IPS-NIHi11 (cell line): ENCODE results near the gene FOXD1.
"Not testable (repeated sequence)": the region's sequence is repeated elsewhere in the genome, so short reads cannot be mapped to it uniquely, and the experiment has no call there.

Experiments used
- DNase-seq: peaks from one replicate; pipeline ENCODE4 v3.0.0; 2012; ENCODE audit warnings: mixed read lengths, low spot score

Gene FOXD1

DNA sequence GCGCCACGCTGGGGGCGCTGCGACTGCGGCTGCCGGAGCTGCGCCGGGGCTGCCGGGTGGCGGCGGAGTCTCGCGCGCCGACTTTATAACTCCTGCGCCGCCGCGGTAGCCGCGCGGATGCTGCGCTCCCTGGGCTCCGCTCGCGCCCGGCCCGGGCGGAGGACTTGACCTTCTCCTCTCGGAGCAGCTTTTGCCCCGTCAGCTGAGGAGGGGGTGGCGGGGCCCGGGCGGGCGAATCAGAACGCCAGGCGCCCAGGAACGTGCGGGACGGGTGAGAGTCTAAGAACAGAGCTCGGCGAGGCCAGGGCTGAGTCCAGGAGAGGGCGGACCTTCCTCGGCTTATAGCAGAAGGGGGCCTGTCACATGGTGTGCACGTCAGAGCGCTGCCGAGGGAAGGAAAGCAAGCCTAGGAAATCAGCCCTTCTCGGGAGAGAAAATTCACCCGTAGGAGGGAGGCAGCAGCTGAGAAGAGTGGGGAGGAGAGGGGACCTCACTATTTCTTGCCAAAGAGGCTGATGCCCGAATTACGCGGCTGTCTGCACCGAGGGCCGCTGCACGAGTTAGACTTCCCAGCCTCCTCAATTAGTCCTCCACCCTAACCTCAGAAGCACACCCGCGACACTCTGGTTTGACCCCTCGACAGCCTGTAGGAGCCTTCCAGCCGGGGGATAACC, at the start of gene FOXD1:
FOXD1 (minus strand) TSS at position 315 of the 674 bp plus-strand sequence. CDS start 415 bp downstream, outside the sequence.
- DNase-seq, result peak; percentile 71

DNA sequence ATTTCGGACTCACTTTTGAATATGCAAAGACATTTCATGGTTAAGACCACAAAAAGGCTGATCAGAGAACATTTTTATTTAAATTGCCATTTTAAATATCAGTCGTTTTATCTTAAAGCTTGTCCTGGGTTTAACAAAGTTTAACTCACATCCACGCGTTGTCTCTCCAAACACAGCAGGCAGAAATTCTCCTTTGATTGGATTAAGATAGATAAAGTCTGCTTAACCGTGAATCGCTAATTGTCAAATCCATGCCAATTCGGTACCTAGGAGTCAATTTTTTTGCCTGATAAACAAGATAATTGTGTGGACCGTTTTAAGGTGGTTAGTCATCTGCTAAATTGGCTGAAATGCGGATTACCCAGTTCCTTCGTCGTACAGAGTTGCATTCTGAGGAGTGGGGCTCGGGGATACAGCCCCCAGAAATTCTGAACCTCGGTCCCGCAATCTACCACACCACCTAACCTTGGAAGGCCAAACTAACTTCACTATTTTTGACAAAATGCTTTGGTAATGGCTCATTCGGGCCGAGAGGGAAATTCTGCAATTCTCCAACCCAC, 49.0 kb upstream of the FOXD1 start:
- no peak for DNase-seq

- DNase-seq, result peak; percentile 25
These were observed 48.4 kb upstream of the FOXD1 start for GRCh38 chr5:73496984-73497457.

GRCh38 chr5:73495772-73496335, 47.3 kb upstream of the FOXD1 start:
- DNase-seq, result no peak

GRCh38 chr5:73494721-73495120, 46.1 kb upstream of the FOXD1 start:
- DNase-seq, result no peak

DNA sequence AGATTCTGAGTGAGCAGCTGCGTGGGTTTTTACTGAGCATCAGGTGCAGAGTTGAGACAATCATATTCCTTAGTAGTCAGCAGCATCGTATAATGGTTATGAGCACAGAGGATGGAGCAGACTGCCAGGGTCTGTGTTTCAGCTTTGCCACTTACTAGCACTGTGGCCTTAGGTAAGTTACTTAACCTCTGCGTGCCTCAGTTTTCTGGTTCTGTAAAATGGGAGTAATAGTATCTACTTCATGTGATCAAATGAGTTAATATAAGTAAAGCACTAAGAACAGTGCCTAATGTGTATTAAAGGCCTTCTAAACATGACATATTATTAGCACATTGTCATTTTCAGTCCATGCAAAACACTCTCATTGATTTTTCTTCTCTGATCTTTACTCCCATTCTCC, 44.8 kb upstream of the FOXD1 start:
- no peak for DNase-seq

- no peak for DNase-seq
These were observed 42.6 kb upstream of the FOXD1 start for GRCh38 chr5:73491155-73491554.

GRCh38 chr5:73490088-73490487, 41.5 kb upstream of the FOXD1 start:
- DNase-seq, result no peak

DNA sequence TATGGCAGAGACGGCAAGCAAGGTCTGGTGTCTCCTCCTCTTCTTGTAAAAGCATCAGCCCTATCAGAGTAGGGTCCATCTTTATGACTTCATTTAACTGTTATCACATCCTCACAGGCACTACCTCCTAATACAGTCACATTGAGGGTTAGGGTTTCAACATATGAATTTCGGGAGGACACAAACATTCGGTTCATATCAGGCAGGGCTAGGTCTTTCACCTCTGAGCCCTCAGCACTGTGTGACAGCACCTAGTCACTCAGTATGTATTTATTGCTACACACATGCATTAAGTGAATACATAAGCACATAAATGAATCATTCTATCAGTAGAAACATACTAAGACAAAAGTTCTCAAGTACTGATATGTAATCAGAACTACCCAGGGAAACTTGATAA, 40.2 kb upstream of the FOXD1 start:
- DNase-seq, result no peak

DNA sequence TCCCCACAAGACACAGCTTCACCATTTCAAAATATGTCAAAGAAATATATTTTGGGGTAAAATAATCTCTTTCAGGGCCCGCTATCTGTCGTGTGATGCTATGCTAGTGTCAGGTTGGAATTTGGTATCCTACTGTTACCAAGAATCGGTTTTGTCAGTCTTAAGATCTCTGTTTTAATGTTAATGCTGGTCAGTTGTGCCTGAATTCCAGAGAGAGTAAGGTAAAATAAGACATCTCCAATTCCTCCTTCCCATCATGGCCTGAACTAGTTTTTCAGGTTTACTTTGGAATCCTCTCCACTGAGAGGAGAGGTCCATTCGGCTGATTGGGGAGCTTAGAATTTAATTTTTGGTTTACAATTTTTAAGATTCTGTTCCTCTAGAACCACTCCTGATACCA, 39.2 kb upstream of the FOXD1 start:
- DNase-seq, result no peak

DNA sequence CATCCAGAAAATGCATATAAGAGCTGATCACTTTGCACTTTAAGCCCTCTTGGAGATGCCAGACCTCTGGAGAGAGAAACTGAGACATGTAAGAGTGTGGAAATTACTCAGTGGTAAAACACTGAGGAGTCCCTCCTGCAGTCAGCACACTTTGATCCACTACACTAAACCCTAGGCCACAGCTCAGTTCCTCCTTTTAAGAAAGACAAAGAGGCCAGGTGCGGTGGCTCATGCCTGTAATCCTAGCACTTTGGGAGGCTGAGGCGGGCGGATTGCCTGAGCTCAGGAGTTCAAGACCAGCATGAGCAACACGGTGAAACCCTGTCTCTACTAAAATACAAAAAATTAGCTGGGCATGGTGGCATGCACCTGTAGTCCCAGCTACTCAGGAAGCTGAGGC, 38.7 kb upstream of the FOXD1 start:
- DNase-seq, result not testable (repeated sequence)

GRCh38 chr5:73486119-73486899, 37.7 kb upstream of the FOXD1 start:
- no peak for DNase-seq

GRCh38 chr5:73485715-73486114, 37.1 kb upstream of the FOXD1 start:
- no peak for DNase-seq

GRCh38 chr5:73484511-73484910, 35.9 kb upstream of the FOXD1 start:
- DNase-seq, result no peak

GRCh38 chr5:73483676-73484075, 35.1 kb upstream of the FOXD1 start:
- DNase-seq, result no peak

DNA sequence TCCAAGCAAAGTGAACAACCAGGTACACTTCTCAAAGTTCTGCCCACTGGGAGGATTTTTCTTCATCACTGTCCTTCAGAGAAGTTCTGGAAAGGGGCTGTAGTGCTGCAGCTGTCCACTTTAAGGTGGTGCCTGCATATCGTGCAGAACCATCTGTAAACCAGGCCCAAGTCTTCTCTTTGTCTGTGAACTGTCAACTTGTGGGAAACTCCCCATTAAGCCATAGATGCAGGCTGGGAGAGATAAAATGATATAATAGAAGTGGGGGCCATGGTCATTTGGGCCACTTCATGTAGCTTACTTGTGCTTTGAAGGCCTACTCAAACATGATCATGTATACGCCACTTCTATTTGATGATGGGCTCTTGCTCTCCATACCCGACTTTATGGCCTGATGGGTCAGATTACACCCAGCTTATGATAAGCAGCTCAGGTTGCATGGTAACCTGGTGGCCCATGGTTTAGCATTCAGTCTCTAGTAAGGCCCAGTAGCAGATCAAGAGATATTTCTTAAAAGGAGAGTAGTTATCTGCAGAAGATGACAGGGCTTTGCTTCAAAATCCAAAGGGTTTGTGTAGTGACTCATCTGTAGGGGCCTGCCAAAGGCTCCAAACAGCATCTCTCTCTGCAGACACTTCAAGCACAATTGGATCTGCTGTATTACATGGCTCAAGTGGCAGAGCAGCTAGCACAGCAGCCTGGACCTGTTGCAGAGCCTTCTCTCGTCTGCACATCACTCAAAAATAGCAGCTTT, 34.0 kb upstream of the FOXD1 start:
- DNase-seq, result no peak

DNA sequence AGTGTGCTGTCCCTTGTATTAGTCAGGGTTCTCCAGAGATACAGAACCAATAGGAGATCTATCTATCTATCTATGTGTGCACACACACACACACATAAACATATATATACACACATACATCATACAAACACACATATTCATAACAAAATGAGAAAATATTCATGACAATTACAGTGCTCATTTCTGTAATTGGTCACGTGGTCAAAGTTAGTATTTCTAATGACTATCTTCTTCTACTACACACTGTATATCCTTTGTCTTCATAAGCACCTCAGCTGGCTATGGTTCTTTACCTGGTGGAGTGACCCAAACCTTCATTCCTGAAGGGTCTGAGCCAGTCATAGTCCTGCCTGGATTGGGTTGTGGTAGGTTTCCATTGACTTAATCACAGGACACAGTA, 31.9 kb upstream of the FOXD1 start:
- no peak for DNase-seq

GRCh38 chr5:73472116-73472515, 23.5 kb upstream of the FOXD1 start:
- DNase-seq, result no peak

DNA sequence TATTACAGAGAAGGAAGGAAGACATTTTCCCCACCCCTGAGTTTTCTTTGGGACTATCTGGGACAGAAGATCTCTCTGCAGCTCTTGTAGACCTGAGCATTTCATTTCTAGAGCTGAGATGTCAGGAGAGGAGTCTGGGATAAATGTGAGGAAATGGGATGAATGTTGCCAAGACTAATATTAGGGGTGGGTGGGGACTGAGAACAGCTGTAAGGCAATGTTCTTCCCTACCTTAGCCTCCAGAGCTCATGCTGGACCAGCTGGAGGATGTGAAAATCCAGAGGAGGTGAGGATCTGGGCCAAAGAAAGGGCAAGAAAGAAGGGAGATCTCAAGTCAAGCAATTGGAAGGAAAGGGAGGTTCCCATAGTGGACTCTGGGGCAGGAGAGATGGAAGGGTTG, 23.1 kb upstream of the FOXD1 start:
- DNase-seq, result no peak

DNA sequence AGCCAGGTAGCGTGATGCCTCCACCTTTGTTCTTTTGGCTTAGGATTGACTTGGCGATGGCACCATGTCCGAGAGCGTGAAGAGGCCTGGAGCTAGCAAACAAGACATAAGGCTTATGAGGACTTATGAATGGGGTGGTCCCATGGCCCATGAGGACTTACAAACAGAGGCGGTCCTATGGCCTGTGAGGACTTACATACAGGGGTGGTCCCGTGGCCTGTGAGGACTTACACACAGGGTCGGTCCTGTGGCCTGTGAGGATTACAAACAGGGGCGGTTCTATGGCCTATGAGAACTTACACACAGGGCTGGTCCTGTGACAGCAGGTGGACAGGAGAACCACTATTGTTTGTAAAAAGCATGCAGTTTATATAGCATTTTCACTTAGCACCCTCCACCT, 21.3 kb upstream of the FOXD1 start:
- DNase-seq, result no peak

DNA sequence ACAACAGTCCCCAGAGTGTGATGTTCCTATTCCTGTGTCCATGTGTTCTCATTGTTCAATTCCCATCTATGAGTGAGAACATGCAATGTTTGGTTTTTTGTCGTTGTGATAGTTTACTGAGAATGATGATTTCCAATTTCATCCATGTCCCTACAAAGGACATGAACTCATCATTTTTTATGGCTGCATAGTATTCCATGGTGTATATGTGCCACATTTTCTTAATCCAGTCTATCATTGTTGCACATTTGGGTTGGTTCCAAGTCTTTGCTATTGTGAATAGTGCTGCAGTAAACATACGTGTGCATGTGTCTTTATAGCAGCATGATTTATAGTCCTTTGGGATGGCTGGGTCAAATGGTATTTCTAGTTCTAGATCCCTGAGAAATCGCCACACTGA, 20.1 kb upstream of the FOXD1 start:
- not testable (repeated sequence) for DNase-seq
